Calu3 (cell line): Measurements from ENCODE around the gene ADAM30. TPM values are rescaled to one million over a fixed set of nuclear protein-coding genes. Genes with fewer than 3 reads are reported as not detected.

ENCODE experiments used
- BruUV-seq: library from RNA; stranded (reverse); fragments of 400-500 nt; replicated peaks from 2 replicates; lab custom pipeline; 2021; lab: Mats Ljungman, UMichigan
- CTCF ChIA-PET: fragments of 300-600 bp; sonication (Branson Sonifier 250); formaldehyde crosslinking; loops from one replicate; lab custom pipeline; 2022; ENCODE audit warnings: antibody characterized with exemption; lab: Charles Lee
- DNase-seq: peaks from one replicate; pipeline ENCODE4 v3.0.0; 2022
- H3K27ac Mint-ChIP-seq: one replicate; pipeline ENCODE4 v1.8.0; 2022; ENCODE audit warnings: mixed read lengths; ENCODE audit not compliant: unreplicated experiment
- H3K27me3 Mint-ChIP-seq: one replicate; pipeline ENCODE4 v1.8.0; 2022; ENCODE audit warnings: mixed read lengths; ENCODE audit not compliant: unreplicated experiment
- H3K36me3 Mint-ChIP-seq: one replicate; pipeline ENCODE4 v1.8.0; 2022; ENCODE audit warnings: mild to moderate bottlenecking, moderate library complexity, mixed read lengths; ENCODE audit not compliant: insufficient read depth, unreplicated experiment
- H3K4me1 Mint-ChIP-seq: one replicate; pipeline ENCODE4 v1.8.0; 2022; ENCODE audit warnings: mild to moderate bottlenecking, low read depth, mixed read lengths; ENCODE audit not compliant: unreplicated experiment
- H3K4me3 Mint-ChIP-seq: one replicate; pipeline ENCODE4 v1.8.0; 2022; ENCODE audit warnings: mild to moderate bottlenecking, low read depth, moderate library complexity, mixed read lengths; ENCODE audit not compliant: unreplicated experiment
- H3K9me3 Mint-ChIP-seq: one replicate; pipeline ENCODE4 v1.8.0; 2022; ENCODE audit warnings: low read depth, mixed read lengths; ENCODE audit not compliant: unreplicated experiment
- intact Hi-C: fragments of 100-400 bp; cut with micrococcal nuclease; formaldehyde crosslinking; loops from one replicate; pipeline ENCODE4 v1.10.0; 2022; ENCODE audit not compliant: unreplicated experiment
- total RNA-seq: library from RNA; stranded (reverse); gene quantifications from 2 replicates; pipeline ENCODE4 v1.2.3, GENCODE V29; 2022
- TF ChIP-seq, protein P1 (sequence below): fragments of 200-600 bp; IDR thresholded peaks from one replicate; pipeline ENCODE4 v1.8.0; 2022; ENCODE audit warnings: antibody characterized with exemption; ENCODE audit not compliant: unreplicated experiment

The ADAM30 gene
- total RNA-seq, 1 experiment from 2014 or later, result not detected

DNA sequence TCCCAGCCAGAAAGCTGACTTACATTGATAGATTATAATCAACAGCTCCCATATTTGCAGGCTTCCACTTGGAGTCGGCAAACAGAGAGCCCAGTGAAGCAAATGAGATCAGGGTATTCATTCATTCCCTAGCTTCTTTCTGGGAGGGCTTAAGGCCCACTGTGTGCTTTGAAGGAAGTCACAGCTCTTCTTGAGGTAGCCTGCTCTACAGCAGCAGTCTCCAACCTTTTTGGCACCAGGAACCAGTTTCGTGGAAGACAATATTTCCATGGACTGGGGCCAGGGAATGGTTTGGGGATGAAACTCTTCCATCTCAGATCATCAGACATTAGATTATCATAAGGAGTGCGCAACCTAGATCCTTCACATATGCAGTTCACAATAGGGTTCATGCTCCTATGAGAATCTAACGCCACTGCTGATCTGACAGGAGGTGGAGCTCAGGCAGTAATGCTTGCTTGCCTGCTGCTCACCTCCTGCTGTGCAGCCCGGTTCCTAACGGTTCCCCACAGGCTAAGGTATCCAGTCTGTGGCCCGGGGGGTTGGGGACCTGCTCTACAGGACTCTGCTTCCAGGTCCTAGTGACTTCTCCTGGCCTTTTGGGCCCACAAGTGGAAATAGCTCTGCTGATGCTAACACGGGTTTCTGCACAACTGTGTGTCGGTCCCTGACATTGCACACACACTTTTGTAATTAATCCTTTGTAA is 13.7 kb upstream of the ADAM30 start:
- TF ChIP-seq, protein P1, sequence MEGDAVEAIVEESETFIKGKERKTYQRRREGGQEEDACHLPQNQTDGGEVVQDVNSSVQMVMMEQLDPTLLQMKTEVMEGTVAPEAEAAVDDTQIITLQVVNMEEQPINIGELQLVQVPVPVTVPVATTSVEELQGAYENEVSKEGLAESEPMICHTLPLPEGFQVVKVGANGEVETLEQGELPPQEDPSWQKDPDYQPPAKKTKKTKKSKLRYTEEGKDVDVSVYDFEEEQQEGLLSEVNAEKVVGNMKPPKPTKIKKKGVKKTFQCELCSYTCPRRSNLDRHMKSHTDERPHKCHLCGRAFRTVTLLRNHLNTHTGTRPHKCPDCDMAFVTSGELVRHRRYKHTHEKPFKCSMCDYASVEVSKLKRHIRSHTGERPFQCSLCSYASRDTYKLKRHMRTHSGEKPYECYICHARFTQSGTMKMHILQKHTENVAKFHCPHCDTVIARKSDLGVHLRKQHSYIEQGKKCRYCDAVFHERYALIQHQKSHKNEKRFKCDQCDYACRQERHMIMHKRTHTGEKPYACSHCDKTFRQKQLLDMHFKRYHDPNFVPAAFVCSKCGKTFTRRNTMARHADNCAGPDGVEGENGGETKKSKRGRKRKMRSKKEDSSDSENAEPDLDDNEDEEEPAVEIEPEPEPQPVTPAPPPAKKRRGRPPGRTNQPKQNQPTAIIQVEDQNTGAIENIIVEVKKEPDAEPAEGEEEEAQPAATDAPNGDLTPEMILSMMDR, result no peak
- no peaks in the 10 kb centered on the region for H3K9me3 Mint-ChIP-seq
- no peak overlapping the region for H3K27ac Mint-ChIP-seq
- H3K4me1 Mint-ChIP-seq, result no peaks in the 10 kb centered on the region
- no TSS peak for BruUV-seq
- CTCF ChIA-PET, result interaction anchor here (1.2 kb wide), 1 partner anchor 18 kb away, joined by 3 read pairs; no protein-coding TSS in a partner anchor
- intact Hi-C loops, result no loop called here
- H3K4me3 Mint-ChIP-seq, result no peak overlapping the region
- no peaks in the 10 kb centered on the region for H3K27me3 Mint-ChIP-seq
- DNase-seq, result no peak
- peaks cover 8% of the 10 kb centered on the region for H3K36me3 Mint-ChIP-seq

DNA sequence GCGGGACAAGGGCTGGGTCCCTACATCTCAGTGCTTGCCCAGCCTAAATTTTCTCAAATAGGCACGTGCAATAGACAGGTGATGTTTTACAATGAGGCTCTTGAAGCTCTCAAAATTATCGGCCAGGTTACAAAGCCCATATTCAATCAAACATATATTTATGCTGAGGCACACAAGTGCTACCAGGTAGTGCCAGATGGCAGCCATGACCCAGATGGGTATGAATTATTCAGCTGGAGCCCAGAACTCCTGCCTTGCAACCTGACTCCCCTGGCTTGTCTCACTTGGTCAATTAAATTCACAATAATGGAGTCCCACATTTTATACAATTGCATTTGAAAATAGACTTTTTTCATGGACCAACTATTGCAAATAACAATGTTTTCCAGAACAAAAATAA is 12.3 kb upstream of the ADAM30 start:
- TF ChIP-seq, protein P1, result no peak
- peaks cover 8% of the 10 kb centered on the region for H3K36me3 Mint-ChIP-seq
- H3K27me3 Mint-ChIP-seq, result no peaks in the 10 kb centered on the region
- no peak overlapping the region for H3K4me3 Mint-ChIP-seq
- H3K9me3 Mint-ChIP-seq, result no peaks in the 10 kb centered on the region
- intact Hi-C loops, result no loop called here
- CTCF ChIA-PET, result no interaction called here
- H3K4me1 Mint-ChIP-seq, result peaks cover 3% of the 10 kb centered on the region
- DNase-seq, result no peak
- no peak overlapping the region for H3K27ac Mint-ChIP-seq
- BruUV-seq, result no TSS peak

DNA sequence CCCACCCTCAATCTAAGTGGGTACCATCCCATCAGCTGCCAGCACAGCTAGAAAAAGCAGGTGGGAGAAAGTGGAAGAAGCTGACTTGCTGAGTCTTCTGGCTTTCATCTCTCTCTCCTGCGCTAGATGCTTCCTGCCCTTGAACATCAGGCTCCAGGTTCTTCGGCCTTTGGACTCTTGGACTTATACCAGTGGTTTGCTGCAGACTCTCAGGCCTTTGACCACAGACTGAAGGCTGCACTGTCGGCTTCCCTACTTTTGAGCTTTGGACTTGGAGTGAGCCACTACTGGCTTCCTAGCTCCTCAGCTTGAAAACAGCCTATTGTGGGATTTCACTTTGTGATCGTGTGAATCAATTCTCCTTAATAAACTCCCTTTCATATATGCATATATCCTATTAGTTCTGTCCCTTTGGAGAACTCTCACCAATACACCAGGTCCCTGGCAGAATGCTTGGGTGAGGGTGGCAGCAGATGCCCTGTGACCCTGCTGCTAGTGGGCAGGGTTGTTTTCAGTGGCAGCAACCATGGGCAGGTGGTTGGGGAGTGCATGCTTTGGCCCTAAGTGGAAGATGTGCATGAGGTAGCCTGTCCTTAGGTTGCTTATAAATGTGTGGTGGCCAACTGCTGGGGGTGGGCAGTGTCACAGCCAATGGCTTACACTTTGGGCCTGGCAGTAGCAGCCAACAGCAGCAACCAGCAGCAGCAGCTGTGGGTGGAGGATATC is 10.8 kb upstream of the ADAM30 start:
- TF ChIP-seq, protein P1, result no peak
- Mint-ChIP-seq H3K27ac (no peak overlapping the region), H3K9me3 (no peaks in the 10 kb centered on the region), H3K4me3 (no peak overlapping the region), H3K36me3 (peaks cover 8% of the 10 kb centered on the region), H3K4me1 (peaks cover 7% of the 10 kb centered on the region), H3K27me3 (no peaks in the 10 kb centered on the region)
- intact Hi-C loops, result no loop called here
- DNase-seq, result no peak
- BruUV-seq, result no TSS peak
- CTCF ChIA-PET, result no interaction called here

DNA sequence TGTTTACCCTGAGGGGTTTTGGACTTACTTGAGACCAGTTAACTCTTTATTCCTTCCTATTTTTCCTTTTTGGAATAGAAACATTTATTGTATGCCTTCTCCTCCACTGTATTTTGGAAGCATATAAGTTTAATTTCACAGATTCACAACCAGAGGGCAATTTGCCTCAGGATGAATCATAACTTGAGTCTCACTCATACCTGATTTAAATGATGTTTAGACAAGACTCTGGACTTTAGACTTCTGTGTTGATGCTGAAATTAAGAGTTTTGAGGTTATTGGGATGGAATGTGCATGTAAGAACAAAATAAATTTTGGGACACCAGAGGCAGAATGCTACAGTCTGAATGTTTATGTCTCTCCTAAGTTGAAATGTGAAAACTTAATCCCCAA is 7.1 kb upstream of the ADAM30 start:
- CTCF ChIA-PET, result no interaction called here
- peaks cover 8% of the 10 kb centered on the region for H3K36me3 Mint-ChIP-seq
- BruUV-seq, result no TSS peak
- no peaks in the 10 kb centered on the region for H3K9me3 Mint-ChIP-seq
- intact Hi-C loops, result no loop called here
- DNase-seq, result no peak
- no peak overlapping the region for H3K4me3 Mint-ChIP-seq
- TF ChIP-seq, protein P1, result no peak
- H3K27ac Mint-ChIP-seq, result no peak overlapping the region
- peaks cover 7% of the 10 kb centered on the region for H3K4me1 Mint-ChIP-seq
- H3K27me3 Mint-ChIP-seq, result no peaks in the 10 kb centered on the region
